Measurements from ENCODE around the gene ZNF217.
A peak's percentile ranks its signal among the peaks of the same experiment; 100 is the strongest.
"Not testable (repeated sequence)": the region's sequence is repeated elsewhere in the genome, so short reads cannot be mapped to it uniquely, and the experiment has no call there.

The ZNF217 gene

DNA sequence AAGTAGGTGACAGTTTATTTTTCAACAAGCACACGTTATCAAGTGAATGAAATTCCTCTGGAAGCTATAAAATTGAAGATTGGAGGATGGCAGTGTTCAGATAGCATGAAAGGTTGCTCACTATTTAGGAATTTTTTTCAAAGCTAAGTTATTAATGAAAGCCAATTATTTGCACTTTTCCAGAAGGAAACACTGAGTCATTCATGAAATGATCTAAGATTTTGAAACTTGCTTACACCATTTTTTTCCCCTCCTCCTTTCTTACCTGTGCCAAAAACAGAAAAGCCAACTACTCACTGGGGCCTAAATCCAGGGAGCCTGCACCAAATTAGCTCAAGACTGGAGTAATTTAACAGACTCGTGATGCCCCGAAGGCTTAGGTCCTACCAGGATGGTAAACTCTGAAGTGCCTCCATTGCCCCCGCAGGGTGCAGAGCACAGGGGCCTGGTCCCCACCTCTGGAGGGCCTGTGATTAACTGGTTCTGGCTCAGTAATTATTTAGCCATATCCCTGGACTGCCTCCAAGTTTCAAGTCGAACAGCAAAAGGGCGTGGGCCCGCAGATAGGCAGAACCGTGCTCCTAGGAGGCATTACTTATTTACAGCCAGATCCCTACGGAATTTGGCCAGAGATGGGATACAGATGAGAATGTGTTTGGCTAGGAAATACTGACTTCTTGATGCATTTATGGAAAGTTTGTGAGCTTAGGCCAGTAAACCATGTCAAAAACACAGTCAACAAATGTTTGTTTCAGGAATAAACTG is 28.0 kb upstream of the ZNF217 start:
- peak; percentile 91 for DNase-seq

DNA sequence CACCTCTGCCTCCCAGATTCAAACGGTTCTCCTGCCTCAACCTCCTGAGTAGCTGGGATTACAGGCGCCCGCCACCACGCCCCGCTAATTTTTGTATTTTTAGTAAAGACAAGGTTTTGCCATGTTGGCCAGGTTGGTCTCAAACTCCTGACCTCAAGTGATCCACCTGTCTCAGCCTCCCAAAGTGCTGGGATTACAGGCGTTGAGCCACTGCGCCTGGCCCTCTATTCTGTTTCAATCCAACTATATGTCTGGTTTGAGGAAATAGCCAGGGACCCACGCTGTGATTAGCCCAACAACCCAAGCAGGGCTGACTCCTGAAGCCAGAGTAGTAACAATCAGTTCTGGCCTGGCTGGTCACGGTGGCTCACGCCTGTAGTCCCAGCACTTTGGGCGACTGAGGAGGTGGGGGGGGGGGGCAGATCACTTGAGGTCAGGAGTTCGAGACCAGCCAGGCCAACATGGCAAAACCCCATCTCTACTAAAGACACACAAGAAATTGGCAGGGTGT is 24.9 kb upstream of the ZNF217 start:
- DNase-seq: not testable (repeated sequence)

DNA sequence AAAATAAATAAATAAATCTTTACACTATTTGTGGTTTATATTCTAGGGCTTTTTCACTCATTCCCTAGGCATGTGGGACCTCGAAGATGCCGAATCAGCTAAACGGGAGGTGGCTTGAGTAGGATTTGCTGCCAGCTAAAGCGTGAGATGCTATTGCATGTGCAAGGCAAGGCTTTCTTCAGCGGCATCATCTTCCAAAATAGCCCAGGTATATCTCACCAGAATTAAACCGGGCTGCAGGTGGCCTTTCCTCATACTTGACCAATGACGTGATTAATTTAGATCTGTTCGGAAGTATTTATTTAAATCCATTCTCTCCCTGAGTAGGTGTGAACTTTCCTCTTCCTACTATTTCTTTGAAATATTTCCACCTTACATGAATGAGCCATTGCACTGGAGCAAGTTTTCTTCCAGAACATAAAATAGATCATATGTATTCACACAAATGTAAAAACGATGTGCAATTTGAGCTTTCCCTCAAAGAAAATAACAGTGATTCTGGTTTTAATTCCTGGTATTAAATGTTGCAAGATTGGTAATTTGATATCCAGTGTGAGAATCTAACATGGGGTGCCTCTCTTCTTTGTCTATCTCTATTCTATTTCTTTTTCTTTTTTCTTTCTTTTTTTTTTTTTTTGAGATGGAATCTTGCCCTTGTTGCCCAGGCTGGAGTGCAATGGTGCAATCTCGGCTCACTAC is 24.3 kb upstream of the ZNF217 start:
- DNase-seq: no peak

DNA sequence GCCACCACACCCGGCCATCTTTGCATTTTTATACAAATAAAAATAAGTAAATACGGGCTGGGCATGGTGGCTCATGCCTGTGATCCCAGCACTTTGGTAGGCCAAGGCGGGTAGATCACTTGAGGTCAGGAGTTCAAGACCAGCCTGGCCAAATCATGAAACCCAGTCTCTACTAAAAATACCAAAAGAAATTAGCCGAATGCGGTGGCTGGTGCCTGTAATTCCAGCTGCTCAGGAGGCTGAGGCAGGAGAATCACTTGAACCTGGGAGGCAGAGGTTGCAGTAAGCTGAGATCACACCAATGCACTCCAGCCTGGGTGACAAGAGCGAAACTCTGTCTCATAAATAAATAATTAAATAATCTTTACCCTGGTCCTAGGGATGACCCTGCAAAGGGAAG is 22.9 kb upstream of the ZNF217 start:
- DNase-seq: not testable (repeated sequence)

DNA sequence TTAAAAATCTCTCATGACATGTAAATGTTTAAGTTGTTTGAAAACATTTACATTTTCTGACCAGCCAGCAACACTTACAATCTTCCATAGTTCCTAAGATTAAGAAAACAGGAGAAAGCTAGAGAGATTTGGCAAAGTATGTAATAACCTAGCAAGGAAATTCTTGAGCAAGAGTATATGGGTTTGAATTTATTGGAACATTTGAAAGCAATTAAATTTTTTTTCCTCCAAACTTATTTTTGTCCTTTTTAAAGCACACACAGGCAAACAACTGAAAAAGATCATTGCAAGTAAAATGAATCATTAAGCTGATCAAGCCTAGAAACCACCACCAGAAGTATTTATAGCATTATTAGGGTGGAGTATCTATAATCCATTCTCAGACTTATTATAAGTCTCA is 20.1 kb upstream of the ZNF217 start:
- no peak for DNase-seq

DNA sequence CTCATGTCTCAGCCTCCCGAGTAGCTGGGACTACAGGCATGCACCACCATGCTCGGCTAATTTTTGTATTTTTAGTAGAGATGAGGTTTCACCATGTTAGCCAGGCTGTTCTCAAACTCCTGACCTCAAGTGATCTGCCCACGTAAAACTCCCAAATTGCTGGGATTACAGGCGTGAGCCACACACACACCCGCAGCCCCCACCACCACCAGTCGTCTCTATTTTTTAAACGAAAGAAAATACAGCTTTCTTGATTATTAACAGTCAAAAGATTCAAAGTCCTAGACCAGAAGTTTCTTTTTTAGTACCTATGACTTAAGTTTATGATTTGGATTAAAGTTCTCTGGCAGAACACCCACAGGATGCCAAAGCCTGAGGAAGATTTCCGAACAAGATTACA is 18.6 kb upstream of the ZNF217 start:
- DNase-seq: not testable (repeated sequence)

DNA sequence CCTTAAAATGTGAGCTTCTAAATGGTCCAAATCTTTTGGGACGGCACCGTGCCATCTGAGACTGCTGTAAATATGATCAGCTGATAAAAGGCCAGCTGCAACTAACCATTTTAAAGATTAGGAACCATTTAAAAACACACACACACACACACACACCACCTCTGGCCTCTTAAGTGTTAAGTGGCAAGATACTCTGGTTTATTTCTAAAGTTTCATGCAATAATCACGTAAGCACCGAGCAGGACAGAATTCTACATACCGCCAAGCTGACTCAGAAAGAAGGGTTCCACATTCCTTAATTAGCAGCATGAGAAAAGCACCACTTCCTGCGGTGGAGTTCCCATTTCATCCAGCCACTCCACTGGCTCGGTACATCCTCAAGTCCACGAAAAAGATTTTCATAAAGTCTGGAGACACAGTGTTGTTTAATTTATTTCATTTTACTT is 17.8 kb upstream of the ZNF217 start:
- peak; percentile 90 for DNase-seq

DNA sequence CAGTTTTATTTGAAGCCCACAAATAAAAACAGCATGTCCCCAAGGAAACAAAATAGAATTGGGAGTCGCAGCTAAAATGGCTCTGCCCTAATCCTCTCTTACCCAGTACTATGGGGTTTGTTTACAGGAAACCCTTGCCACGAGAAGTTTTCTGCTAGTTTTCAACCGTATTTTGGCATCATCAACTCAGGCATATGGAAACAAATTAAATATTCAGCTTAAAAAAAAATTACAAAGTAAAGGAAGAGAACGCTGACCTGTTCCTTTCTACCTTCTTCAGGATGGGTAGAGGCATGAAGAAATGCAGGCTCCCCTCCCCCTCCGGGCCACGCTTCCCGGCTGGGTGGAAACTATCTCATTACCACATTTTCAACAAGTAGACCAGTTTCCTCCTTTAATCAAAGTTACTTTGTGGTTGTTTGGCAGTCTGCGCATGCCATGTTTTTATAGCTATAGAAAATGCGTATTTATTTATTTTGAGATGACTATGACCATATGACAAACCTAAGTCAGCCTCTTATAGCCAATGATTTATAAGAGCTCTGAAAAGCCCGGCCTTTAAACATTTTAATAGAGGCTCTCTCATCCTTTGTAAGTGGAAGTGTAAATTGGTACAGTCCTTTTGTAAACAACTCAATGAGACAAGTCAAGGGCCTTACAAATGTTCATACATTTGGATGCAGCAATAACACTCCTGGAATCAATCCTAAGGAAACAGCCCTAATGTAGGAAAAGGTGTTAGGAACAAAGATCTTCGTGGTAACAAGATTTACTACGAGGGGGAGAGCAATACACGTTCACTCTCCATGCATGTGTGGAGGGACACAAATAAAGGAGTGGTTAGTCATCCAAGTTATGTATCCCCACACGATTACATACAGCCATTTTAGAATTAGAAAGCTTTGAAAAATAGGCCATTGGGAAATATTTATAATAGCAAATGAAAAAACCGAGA is 16.1 kb upstream of the ZNF217 start:
- DNase-seq: peak; percentile 87

DNA sequence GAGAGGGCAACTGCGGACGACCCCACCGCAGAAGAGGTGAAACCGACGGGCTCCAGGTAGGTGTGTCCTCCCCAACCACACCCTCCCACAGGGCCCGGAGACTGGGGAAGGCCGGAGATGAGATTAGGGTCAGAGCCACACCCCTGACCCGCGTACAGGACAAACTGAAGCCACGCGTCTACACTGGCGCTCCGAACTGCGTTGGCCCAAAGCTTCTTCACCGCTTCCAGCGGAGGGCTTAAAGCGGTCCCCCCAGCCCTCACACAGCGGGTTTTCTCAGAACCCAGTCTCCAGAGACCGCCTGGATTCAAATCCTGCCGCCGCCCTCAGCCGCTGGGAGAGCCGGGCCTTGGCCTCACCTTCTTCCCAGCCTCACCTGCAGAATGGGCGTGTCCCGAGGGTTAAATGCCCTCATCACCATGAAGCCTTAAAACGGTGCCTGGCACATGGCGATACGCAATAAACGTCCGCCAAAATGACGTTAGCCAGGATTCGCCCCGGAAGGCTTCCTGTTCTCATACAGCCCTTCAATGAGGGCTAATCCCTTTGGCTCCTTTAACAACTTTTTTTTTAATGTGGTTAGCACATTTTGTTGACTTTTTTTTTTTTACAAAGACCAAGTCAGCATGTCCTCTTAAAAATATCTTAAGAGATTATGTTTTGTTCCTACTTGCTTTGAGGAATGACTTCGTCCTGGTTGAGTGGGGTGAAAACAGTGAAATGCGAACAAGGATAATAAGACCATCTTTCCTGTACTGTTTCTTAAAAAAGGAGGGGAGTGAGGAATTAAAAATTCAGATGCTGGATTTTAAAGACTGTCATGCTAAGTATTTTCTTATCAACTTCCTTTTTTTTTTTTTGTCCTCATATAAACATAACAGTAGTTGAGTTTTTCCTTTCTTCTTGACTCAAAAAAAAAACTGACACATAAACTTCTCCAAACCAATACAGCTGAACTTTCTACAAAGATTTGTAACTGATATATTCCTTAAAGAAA is 15.1 kb upstream of the ZNF217 start:
- DNase-seq: peak; percentile 46

DNA sequence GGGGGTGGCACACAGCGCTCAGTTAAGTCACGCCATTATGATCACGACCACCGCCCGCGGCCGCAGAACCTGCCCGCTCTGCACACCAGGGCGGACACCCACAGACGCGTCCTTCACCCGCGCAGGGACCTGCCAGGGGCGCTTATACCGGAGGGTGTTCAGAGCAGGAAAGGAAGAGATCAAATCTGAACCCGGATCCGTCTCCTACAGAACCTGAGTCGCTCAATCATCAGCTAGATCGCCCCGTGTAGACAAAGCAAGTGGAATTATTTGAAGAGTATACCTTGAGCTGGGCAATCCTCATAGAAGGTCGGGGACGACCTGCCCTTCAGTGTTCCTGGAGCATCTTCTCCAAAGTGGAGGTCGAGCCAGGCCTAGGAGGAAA is 14.4 kb upstream of the ZNF217 start:
- no peak for DNase-seq

DNA sequence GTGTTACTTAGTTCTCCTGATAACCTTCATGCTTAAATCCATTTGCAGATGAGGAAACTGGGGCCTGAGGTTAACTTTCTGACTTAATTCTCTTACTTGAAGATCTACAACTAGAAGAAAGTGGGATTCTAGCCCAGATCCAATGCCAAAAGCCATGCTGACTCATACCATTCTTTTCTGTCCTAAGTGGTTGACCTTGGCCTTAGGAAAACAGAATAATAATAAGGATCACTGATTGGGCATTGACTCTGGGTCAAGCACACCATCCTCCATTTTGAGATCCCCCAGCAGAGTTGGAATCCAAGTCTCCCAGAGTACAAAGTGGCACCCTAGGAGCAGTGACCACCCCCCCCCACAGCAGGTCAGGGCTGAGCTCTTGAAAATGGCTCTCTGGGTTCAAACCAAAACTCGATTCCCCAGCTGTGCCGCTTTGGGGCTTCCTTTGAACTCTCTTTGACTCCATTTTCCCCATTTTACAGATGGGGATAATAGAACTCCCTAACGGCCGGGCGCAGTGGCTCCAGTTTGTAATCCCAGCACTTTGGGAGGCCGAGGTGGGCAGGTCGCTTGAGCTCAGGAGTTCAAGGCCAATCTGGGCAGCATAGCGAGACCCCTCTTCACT is 12.8 kb upstream of the ZNF217 start:
- DNase-seq: no peak

DNA sequence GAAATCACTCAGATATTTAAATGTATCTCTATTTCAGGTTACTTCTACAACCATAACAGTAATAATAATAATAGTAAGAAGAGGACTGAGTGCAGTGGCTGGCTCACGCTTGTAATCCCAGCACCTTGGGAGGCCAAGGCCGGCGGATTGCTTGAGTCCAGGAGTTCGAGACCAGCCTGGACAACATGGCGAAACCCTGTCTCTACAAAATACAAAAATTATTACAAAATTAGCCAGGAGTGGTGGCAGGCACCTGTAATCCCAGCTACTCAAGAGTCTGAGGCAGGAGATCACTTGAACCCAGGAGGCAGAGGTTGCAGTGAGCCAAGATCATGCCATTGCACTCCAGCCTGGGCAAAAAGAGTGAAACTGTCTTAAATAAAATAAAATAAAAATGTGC is 11.8 kb upstream of the ZNF217 start:
- DNase-seq: not testable (repeated sequence)

DNA sequence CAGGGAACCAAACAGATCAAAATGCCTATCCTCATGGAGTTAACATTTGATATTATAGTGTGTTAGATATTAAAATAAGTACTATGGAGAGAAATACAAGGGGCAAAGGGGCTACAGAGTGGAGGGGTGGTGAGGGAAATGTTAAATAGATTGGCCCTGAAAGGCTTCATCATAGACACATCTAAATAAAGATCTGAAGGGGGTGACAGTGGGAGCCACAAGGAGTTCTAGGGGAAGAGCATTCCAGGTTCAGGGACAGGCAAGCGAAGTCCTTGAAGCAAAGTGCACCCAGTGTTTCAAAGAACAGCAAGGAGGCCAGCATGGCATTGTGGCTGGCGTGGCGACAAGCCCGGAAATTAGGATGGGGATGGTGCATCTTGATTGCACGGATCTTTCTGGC is 11.2 kb upstream of the ZNF217 start:
- DNase-seq: not testable (repeated sequence)

DNA sequence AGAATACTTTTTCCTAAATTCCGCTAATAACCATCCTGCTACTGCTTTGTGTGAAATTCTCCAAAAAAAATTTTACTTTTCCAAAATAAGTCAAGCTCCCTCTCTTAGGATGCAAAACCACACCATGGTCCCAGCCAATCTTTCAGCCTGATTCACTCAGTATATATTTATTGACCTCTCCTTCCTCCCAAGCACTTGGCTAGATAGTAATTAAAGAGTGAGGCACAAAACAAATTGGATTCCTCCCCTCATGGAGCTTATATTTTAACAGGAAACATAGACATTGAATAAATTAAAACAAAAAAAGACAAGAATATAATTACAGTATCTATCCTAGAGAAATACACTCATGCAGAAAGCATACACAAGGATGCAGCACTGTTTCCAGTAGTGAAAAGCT is 9.0 kb upstream of the ZNF217 start:
- no peak for DNase-seq

DNA sequence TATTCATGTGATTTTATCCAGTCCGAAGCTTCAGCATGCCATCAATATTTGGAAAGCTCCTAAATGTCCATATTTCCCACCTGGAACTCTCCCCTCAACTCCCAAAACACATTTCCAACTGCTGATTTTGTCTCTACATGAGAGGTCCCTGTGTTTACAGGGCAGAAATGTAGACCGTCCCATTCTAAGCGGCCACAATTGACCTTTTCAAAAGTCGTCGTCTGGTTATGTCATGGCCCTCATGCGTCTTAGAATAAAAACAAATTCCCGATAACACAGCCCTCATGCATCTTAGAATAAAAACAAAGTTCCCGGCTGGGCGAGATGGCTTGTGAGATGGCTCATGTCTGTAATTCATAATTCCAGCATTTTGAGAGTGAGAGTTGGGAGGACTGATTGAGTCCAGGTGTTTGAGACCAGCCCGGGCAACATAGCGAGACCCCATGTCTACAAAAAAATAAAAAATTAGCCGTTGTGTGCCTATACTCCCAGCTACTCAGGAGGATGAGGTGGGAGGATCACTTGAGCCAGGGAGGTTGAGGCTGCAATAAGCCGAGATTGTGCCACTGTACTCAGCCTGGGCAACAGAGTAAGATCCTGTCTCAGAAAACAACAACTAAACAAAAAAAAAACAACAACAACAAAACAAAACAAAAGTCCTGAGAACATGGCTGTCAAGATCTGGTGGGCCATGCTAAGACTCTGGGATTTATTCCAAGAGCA is 6.4 kb upstream of the ZNF217 start:
- no peak for DNase-seq

DNA sequence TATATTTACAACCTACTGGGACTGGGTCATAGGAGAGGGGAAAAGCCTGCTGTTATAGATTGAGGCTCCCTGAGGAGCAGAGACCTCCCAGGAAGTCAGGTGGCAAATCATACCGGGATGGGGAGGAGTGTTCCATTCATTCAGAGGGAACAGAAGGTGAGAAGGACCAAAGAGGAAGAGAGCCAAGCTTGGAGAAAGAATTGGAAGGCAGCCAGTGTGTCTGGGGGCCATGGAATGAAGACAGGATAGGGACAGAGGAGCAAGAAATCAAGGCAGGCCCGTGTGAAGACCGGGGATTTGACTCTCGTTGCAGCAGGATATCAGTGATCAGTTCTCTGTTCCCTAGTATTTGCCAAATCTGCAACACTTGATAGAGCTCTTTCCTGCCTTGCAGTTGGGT is 5.7 kb upstream of the ZNF217 start:
- no peak for DNase-seq

DNA sequence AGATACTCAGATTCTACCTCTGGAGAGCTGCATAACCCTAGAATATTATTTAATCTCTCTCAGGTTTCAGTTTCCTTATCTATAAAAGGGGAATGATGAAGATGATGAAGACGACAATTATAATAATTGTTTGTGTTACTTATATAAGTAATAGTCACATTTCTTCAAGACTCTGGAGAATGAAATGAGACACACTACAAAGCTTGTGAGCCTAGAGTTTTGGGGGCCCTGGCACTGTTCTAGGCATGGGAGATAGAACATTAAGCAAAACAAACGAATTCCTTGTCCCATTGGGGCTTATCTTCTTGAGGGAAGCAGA is 5.4 kb upstream of the ZNF217 start:
- no peak for DNase-seq

DNA sequence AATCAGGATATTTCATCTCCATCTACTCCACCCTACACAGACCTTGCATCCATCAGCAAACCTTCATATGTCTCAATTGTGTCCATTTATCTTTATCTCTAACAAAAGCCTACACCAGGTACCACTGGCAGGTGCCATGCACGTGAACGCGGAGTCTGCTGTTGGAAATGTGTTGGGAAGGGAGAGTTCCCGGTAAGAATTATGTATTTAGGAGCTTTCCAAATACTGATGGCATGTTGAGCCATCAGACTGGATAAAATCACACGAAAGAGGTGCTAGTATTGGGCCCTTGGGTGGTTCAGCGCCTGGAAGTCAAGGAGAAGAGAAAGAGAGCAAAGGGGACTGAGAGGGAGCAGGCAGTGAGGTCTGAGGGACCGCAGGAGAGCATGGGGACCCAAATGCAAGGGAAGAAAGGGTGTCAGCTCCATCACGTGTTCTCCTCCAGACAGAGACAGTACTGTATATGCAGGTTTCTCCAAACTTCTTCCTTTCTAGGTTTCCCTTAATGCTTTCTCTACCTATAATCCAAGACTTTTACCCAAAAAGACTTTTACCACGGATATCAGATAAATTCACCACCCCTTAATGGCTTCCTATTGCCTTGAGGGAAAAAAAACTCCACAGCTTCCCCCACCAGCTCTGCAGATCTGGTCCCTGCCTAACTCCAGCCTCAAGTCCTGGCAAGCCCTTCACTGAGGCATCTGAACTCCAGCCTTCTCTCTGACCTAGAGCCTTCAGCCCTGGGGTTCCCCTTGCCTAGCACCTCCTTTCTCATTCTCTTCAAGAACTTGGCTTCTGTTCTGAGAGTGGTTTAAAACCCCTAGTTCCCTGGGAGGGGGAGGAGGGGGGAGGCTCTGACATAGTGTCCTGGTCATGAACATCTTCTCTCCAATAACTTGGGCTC is 4.8 kb upstream of the ZNF217 start:
- no peak for DNase-seq

DNA sequence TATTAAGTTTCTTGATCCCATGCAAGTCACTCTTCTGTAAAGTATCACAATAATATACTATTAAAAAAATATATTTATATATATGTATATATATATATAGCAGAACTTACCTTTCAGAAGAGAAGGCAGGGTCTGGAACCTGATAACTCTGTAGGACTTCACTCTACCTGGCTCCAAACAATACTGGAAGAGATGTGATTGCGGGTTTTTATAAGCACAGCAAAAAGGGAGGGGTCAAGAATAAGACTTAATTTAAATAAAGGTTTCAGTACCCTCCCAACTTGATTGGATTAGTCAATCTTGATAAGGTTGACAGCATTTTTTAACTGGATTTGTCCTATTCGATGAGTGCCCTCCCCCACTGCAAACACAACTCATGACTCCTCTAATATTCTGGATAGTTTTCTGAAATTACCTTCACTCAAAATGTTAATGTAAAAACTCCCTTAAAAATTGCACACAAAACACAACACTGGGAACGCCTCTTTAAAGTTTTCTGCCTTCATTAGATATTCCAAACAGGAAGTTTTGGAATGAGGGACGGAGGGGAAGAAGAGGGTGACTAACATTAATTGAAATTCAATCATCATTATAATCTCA is 4.0 kb upstream of the ZNF217 start:
- peak; percentile 33 for DNase-seq
